ENCODE data around the gene SLC2A13. TPM values are rescaled to one million over a fixed set of nuclear protein-coding genes. Genes with fewer than 3 reads are reported as not detected.

Gene SLC2A13
- total and polyA plus RNA-seq, 4 experiments from 2014 or later = 2.3 to 6.1 (median 4.2) TPM

- no peaks in the 10 kb centered on the region for H3K27me3 ChIP-seq (ENCODE audit: insufficient read depth, low read length)
- H3K4me1 ChIP-seq (ENCODE audit: insufficient read depth, low read length) = no peaks in the 10 kb centered on the region
- peaks cover 0 to 14% (median 8%) of the 10 kb centered on the region in 8 donors for H3K9me3 Mint-ChIP-seq
- H3K27ac ChIP-seq (ENCODE audit: low read depth, low read length) = no peak overlapping the region
- intact Hi-C loops (cut with micrococcal nuclease) = no loop called here
- no peak overlapping the region for H3K4me3 Mint-ChIP-seq
- CTCF ChIA-PET (ENCODE audit: partially characterized antibody) = no interaction called here
- no peaks in the 10 kb centered on the region for H3K36me3 ChIP-seq (ENCODE audit: insufficient read depth, low read length)
- no peaks in the 10 kb centered on the region for H3K9me3 ChIP-seq (ENCODE audit: control insufficient read depth in 1 of 2, low read length in 2 of 2)
- H3K4me3 ChIP-seq (ENCODE audit: low read length in 2 of 2) = no peak overlapping the region
- peaks cover 0 to 3% of the 10 kb centered on the region in 2 donors for H3K36me3 Mint-ChIP-seq
- H3K27me3 Mint-ChIP-seq = no peaks in the 10 kb centered on the region
- POLR2A ChIA-PET (ENCODE audit: partially characterized antibody) = no interaction called here
- DNase-seq = no peak
- no peaks in the 10 kb centered on the region for H3K4me1 Mint-ChIP-seq
- H3K27ac Mint-ChIP-seq = no peak overlapping the region
Measured at GRCh38 chr12:39937119-39937518, 168.8 kb downstream of the SLC2A13 start.

- intact Hi-C loops (cut with micrococcal nuclease) = no loop called here
- Mint-ChIP-seq H3K27me3 (no peaks in the 10 kb centered on the region), H3K4me1 (no peaks in the 10 kb centered on the region), H3K9me3 (peaks cover 0 to 2% (median 0%) of the 10 kb centered on the region in 8 donors), H3K27ac (peak overlapping the region in 1 of 7 donors; percentile 15), H3K4me3 (no peak overlapping the region), H3K36me3 (no peaks in the 10 kb centered on the region)
- CTCF ChIA-PET (ENCODE audit: partially characterized antibody) = no interaction called here
- POLR2A ChIA-PET (ENCODE audit: partially characterized antibody) = no interaction called here
- no peak for DNase-seq
- Histone ChIP-seq H3K27me3 (ENCODE audit: insufficient read depth, low read length) (no peaks in the 10 kb centered on the region), H3K27ac (ENCODE audit: low read depth, low read length) (no peak overlapping the region), H3K36me3 (ENCODE audit: insufficient read depth, low read length) (no peaks in the 10 kb centered on the region), H3K9me3 (ENCODE audit: control insufficient read depth in 1 of 2, low read length in 2 of 2) (no peaks in the 10 kb centered on the region), H3K4me1 (ENCODE audit: insufficient read depth, low read length) (no peaks in the 10 kb centered on the region), H3K4me3 (ENCODE audit: low read length in 2 of 2) (no peak overlapping the region)
Measured at GRCh38 chr12:39935839-39936238, 170.0 kb downstream of the SLC2A13 start.

GRCh38 chr12:39935275-39935674 is 170.6 kb downstream of the SLC2A13 start:
- Mint-ChIP-seq H3K27me3 (no peaks in the 10 kb centered on the region), H3K4me3 (no peak overlapping the region), H3K27ac (no peak overlapping the region), H3K9me3 (no peaks in the 10 kb centered on the region), H3K36me3 (no peaks in the 10 kb centered on the region), H3K4me1 (no peaks in the 10 kb centered on the region)
- intact Hi-C loops (cut with micrococcal nuclease) = no loop called here
- POLR2A ChIA-PET (ENCODE audit: partially characterized antibody) = no interaction called here
- DNase-seq = no peak
- no peaks in the 10 kb centered on the region for H3K36me3 ChIP-seq (ENCODE audit: insufficient read depth, low read length)
- no peak overlapping the region for H3K27ac ChIP-seq (ENCODE audit: low read depth, low read length)
- no peaks in the 10 kb centered on the region for H3K9me3 ChIP-seq (ENCODE audit: control insufficient read depth in 1 of 2, low read length in 2 of 2)
- no peaks in the 10 kb centered on the region for H3K27me3 ChIP-seq (ENCODE audit: insufficient read depth, low read length)
- CTCF ChIA-PET (ENCODE audit: partially characterized antibody) = no interaction called here
- no peaks in the 10 kb centered on the region for H3K4me1 ChIP-seq (ENCODE audit: insufficient read depth, low read length)
- H3K4me3 ChIP-seq (ENCODE audit: low read length in 2 of 2) = no peak overlapping the region

- ChIA-PET CTCF (ENCODE audit: partially characterized antibody) (no interaction called here), POLR2A (ENCODE audit: partially characterized antibody) (no interaction called here)
- Histone ChIP-seq H3K36me3 (ENCODE audit: insufficient read depth, low read length) (no peaks in the 10 kb centered on the region), H3K27me3 (ENCODE audit: insufficient read depth, low read length) (no peaks in the 10 kb centered on the region), H3K4me1 (ENCODE audit: insufficient read depth, low read length) (no peaks in the 10 kb centered on the region), H3K9me3 (ENCODE audit: control insufficient read depth in 1 of 2, low read length in 2 of 2) (no peaks in the 10 kb centered on the region), H3K27ac (ENCODE audit: low read depth, low read length) (no peak overlapping the region), H3K4me3 (ENCODE audit: low read length in 2 of 2) (no peak overlapping the region)
- H3K4me3 Mint-ChIP-seq = no peak overlapping the region
- H3K9me3 Mint-ChIP-seq = no peaks in the 10 kb centered on the region
- no peak overlapping the region for H3K27ac Mint-ChIP-seq
- H3K27me3 Mint-ChIP-seq = no peaks in the 10 kb centered on the region
- intact Hi-C loops (cut with micrococcal nuclease) = no loop called here
- DNase-seq = no peak
- H3K4me1 Mint-ChIP-seq = no peaks in the 10 kb centered on the region
- H3K36me3 Mint-ChIP-seq = no peaks in the 10 kb centered on the region
Measured at GRCh38 chr12:39931857-39932256, 174.0 kb downstream of the SLC2A13 start.

GRCh38 chr12:39931231-39931630 is 174.7 kb downstream of the SLC2A13 start:
- Histone ChIP-seq H3K4me1 (ENCODE audit: insufficient read depth, low read length) (no peaks in the 10 kb centered on the region), H3K9me3 (ENCODE audit: control insufficient read depth in 1 of 2, low read length in 2 of 2) (no peaks in the 10 kb centered on the region), H3K36me3 (ENCODE audit: insufficient read depth, low read length) (no peaks in the 10 kb centered on the region), H3K4me3 (ENCODE audit: low read length in 2 of 2) (no peak overlapping the region), H3K27me3 (ENCODE audit: insufficient read depth, low read length) (no peaks in the 10 kb centered on the region), H3K27ac (ENCODE audit: low read depth, low read length) (no peak overlapping the region)
- no peak overlapping the region for H3K4me3 Mint-ChIP-seq
- ChIA-PET CTCF (ENCODE audit: partially characterized antibody) (no interaction called here), POLR2A (ENCODE audit: partially characterized antibody) (no interaction called here)
- H3K27ac Mint-ChIP-seq = no peak overlapping the region
- no peaks in the 10 kb centered on the region for H3K27me3 Mint-ChIP-seq
- no peaks in the 10 kb centered on the region for H3K4me1 Mint-ChIP-seq
- intact Hi-C loops (cut with micrococcal nuclease) = no loop called here
- no peak for DNase-seq
- no peaks in the 10 kb centered on the region for H3K9me3 Mint-ChIP-seq
- H3K36me3 Mint-ChIP-seq = no peaks in the 10 kb centered on the region

- POLR2A ChIA-PET (ENCODE audit: partially characterized antibody) = no interaction called here
- H3K9me3 Mint-ChIP-seq = no peaks in the 10 kb centered on the region
- no peak overlapping the region for H3K27ac Mint-ChIP-seq
- no peaks in the 10 kb centered on the region for H3K36me3 Mint-ChIP-seq
- no peaks in the 10 kb centered on the region for H3K4me1 Mint-ChIP-seq
- no peak overlapping the region for H3K4me3 ChIP-seq (ENCODE audit: low read length in 2 of 2)
- no peak overlapping the region for H3K27ac ChIP-seq (ENCODE audit: low read depth, low read length)
- H3K4me3 Mint-ChIP-seq = no peak overlapping the region
- no peak for DNase-seq
- intact Hi-C loops (cut with micrococcal nuclease) = no loop called here
- no peaks in the 10 kb centered on the region for H3K27me3 Mint-ChIP-seq
- no peaks in the 10 kb centered on the region for H3K27me3 ChIP-seq (ENCODE audit: insufficient read depth, low read length)
- H3K9me3 ChIP-seq (ENCODE audit: control insufficient read depth in 1 of 2, low read length in 2 of 2) = no peaks in the 10 kb centered on the region
- CTCF ChIA-PET (ENCODE audit: partially characterized antibody) = no interaction called here
- no peaks in the 10 kb centered on the region for H3K36me3 ChIP-seq (ENCODE audit: insufficient read depth, low read length)
- no peaks in the 10 kb centered on the region for H3K4me1 ChIP-seq (ENCODE audit: insufficient read depth, low read length)
Measured at GRCh38 chr12:39930101-39930500, 175.8 kb downstream of the SLC2A13 start.

- no peaks in the 10 kb centered on the region for H3K36me3 ChIP-seq (ENCODE audit: insufficient read depth, low read length)
- H3K4me3 Mint-ChIP-seq = no peak overlapping the region
- H3K4me1 ChIP-seq (ENCODE audit: insufficient read depth, low read length) = no peaks in the 10 kb centered on the region
- no peak overlapping the region for H3K27ac ChIP-seq (ENCODE audit: low read depth, low read length)
- H3K27me3 Mint-ChIP-seq = no peaks in the 10 kb centered on the region
- no peaks in the 10 kb centered on the region for H3K27me3 ChIP-seq (ENCODE audit: insufficient read depth, low read length)
- intact Hi-C loops (cut with micrococcal nuclease) = no loop called here
- ChIA-PET POLR2A (ENCODE audit: partially characterized antibody) (no interaction called here), CTCF (ENCODE audit: partially characterized antibody) (no interaction called here)
- no peaks in the 10 kb centered on the region for H3K9me3 Mint-ChIP-seq
- no peak overlapping the region for H3K27ac Mint-ChIP-seq
- no peak for DNase-seq
- no peaks in the 10 kb centered on the region for H3K4me1 Mint-ChIP-seq
- H3K36me3 Mint-ChIP-seq = no peaks in the 10 kb centered on the region
- no peaks in the 10 kb centered on the region for H3K9me3 ChIP-seq (ENCODE audit: control insufficient read depth in 1 of 2, low read length in 2 of 2)
- H3K4me3 ChIP-seq (ENCODE audit: low read length in 2 of 2) = no peak overlapping the region
Measured at GRCh38 chr12:39928181-39928899, 177.5 kb downstream of the SLC2A13 start.

GRCh38 chr12:39923364-39923763 is 182.5 kb downstream of the SLC2A13 start:
- Histone ChIP-seq H3K36me3 (ENCODE audit: insufficient read depth, low read length) (no peaks in the 10 kb centered on the region), H3K27me3 (ENCODE audit: insufficient read depth, low read length) (no peaks in the 10 kb centered on the region), H3K4me1 (ENCODE audit: insufficient read depth, low read length) (no peaks in the 10 kb centered on the region), H3K4me3 (ENCODE audit: low read length in 2 of 2) (no peak overlapping the region), H3K27ac (ENCODE audit: low read depth, low read length) (no peak overlapping the region), H3K9me3 (ENCODE audit: control insufficient read depth in 1 of 2, low read length in 2 of 2) (no peaks in the 10 kb centered on the region)
- Mint-ChIP-seq H3K27me3 (no peaks in the 10 kb centered on the region), H3K4me1 (no peaks in the 10 kb centered on the region), H3K27ac (no peak overlapping the region), H3K9me3 (no peaks in the 10 kb centered on the region), H3K36me3 (no peaks in the 10 kb centered on the region), H3K4me3 (no peak overlapping the region)
- no peak for DNase-seq
- ChIA-PET POLR2A (ENCODE audit: partially characterized antibody) (no interaction called here), CTCF (ENCODE audit: partially characterized antibody) (no interaction called here)
- intact Hi-C loops (cut with micrococcal nuclease) = no loop called here
